BLaER1 (cell line): ENCODE results near the gene RNF227.

ENCODE experiments used
- H3K27ac ChIP-seq: shearing (Covaris generic); formaldehyde crosslinking; 2 replicates; pipeline ENCODE4 v1.8.1; 2022
- H3K27me3 ChIP-seq: shearing (Covaris generic); formaldehyde crosslinking; 2 replicates; pipeline ENCODE4 v1.8.1; 2022
- H3K36me3 ChIP-seq: shearing (Covaris generic); formaldehyde crosslinking; 2 replicates; pipeline ENCODE4 v1.8.1; 2022
- H3K4me1 ChIP-seq: shearing (Covaris generic); formaldehyde crosslinking; 2 replicates; pipeline ENCODE4 v1.8.1; 2022
- H3K4me2 ChIP-seq: shearing (Covaris generic); formaldehyde crosslinking; 2 replicates; pipeline ENCODE4 v1.8.1; 2022
- H3K4me3 ChIP-seq: shearing (Covaris generic); formaldehyde crosslinking; 2 replicates; pipeline ENCODE4 v1.8.1; 2022
- H3K9ac ChIP-seq: shearing (Covaris generic); formaldehyde crosslinking; 2 replicates; pipeline ENCODE4 v1.8.1; 2022
- H3K9me3 ChIP-seq: shearing (Covaris generic); formaldehyde crosslinking; 2 replicates; pipeline ENCODE4 v1.8.1; 2022
- H4K20me1 ChIP-seq: shearing (Covaris generic); formaldehyde crosslinking; 2 replicates; pipeline ENCODE4 v1.8.1; 2022
- Cebpa-rat ChIP-seq: shearing (Covaris generic); IDR thresholded peaks from 2 replicates; pipeline ENCODE4 v1.8.1; 2022

Gene RNF227

DNA sequence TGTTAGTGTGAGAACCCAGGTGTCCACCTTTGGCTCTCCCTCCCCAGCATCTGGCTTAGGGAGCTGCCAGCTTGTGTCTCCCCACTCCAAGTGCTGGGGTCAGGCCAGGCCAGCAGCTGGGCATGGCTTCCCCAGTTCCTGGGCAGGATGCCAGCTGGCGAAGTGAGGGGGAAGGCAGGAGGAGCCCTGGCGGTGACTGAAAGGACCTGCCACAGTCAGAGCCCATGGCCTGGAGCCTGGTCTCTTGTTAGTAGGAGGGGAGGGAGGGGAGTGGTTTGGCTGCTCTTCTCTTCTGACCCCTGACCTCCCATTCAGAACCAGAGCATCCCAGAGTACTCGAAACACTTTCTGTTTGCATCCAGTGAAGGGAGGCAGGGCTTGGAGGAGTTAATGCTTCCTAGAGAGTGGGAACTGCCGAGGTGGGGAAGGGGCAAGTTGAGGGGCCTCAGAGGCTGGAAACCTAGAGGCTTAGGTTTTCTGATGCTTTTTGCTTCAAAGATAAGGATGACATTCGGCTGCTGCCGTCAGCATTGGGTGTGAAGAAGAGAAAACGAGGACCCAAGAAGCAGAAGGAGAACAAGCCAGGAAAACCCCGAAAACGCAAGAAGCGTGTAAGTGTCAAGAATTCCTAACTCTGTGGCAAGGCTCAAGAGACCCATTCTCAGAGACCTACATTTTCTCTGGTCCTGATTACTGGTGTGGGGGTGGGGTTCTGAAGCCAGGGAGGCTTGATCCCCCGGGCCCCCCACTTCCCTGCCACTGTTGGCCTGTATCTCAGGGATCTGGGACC lies 26.7 kb downstream of the RNF227 start:
- Histone ChIP-seq H3K9me3 (no peaks in the 10 kb centered on the region), H4K20me1 (peaks cover 49% of the 10 kb centered on the region), H3K4me1 (peaks cover 26% of the 10 kb centered on the region), H3K27ac (peak overlapping the region; percentile 89), H3K4me2 (peak overlapping the region; percentile 96), H3K27me3 (no peaks in the 10 kb centered on the region), H3K9ac (peak overlapping the region; percentile 85), H3K36me3 (peaks cover 51% of the 10 kb centered on the region), H3K4me3 (peak overlapping the region; percentile 92)
- no peak for TF ChIP-seq Cebpa-rat

DNA sequence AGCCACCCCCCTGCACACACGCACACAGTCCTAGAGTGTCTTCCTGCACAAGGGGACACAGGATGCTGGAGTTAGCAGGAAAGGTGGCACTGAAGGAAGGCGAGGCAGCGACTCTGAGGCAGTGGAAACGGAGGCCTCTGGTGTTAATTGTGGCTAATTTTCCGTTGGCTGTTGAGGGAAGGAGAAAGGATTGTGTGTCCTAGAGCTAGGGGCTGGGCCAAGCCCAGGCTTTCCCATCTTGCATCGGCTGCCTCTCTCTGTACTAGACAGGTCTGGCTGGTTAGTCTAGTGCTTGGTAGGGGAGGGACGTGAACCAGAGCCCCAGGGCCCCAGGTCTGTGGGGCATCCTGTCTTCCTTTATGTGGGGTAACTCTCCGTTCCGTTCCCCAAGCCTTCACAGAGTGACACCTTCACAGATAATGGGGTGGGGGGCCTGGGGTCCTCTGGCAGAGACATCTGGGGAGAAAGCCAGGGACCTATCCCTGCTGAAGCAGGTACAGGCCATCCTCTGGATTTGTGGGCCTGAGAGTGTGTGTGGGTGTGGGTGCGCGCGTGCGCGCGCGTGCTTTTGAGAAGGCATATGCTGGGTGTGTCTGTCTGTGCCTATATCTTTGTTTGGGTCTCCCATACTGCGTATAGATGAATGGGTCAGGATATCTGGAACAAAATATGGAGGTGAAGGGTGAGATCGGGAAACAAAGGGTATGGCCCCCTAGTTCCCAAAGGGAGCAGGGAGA lies 27.7 kb downstream of the RNF227 start, which contains the start of gene CHD3:
CHD3 (plus strand) TSS at position 606 of the 737 bp plus-strand sequence. CDS start 212 bp downstream, outside the sequence.
- Histone ChIP-seq H3K27me3 (no peaks in the 10 kb centered on the region), H3K36me3 (peaks cover 41% of the 10 kb centered on the region), H3K4me1 (peaks cover 35% of the 10 kb centered on the region), H3K27ac (peak within 1 kb of the TSS; percentile 89), H3K4me2 (peak within 1 kb of the TSS; percentile 96), H3K9ac (peak within 1 kb of the TSS; percentile 85), H4K20me1 (peaks cover 44% of the 10 kb centered on the region), H3K9me3 (no peaks in the 10 kb centered on the region), H3K4me3 (peak within 1 kb of the TSS; percentile 92)
- TF ChIP-seq Cebpa-rat: no peak

DNA sequence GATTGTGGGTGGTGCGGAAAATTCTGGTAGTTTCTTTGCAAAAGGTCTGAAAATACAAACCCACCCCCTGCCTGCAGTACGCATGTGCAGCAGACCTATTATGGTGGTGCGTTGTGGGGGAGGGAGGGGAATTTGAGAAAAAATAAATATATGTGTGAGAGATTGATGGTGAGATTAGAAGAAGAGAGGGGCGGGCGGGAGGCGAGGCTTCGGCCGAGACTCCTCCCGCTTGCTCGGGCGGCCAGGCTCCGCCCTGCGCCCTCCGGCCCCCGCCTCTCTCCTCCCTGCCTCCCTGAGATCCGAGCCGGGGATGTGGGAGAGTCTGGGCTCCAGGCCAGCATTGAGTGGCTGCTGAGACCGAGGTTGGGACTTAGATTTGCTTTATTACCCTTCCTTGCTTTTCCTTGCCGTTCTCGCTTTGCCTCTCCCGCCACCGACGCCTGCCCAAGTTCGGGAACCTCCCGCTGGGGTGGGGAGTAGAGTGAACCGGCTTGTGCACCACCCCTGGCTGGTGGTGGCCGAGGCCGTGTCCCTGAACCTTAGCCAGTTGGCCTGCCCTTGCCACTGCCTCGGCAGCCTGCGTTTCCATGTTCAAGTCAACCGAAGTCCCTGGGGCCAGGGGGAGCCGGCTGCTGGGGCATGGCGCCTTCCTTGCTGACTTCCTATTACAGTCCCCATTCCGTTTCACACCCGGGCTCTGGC lies 28.5 kb downstream of the RNF227 start:
- no peaks in the 10 kb centered on the region for H3K9me3 ChIP-seq
- H3K36me3 ChIP-seq: peaks cover 36% of the 10 kb centered on the region
- TF ChIP-seq Cebpa-rat: no peak
- H3K27ac ChIP-seq: peak overlapping the region; percentile 98
- peak overlapping the region; percentile 98 for H3K9ac ChIP-seq
- H3K4me1 ChIP-seq: peaks cover 42% of the 10 kb centered on the region
- peaks cover 44% of the 10 kb centered on the region for H4K20me1 ChIP-seq
- peak overlapping the region; percentile 96 for H3K4me2 ChIP-seq
- peak overlapping the region; percentile 92 for H3K4me3 ChIP-seq
- no peaks in the 10 kb centered on the region for H3K27me3 ChIP-seq

DNA sequence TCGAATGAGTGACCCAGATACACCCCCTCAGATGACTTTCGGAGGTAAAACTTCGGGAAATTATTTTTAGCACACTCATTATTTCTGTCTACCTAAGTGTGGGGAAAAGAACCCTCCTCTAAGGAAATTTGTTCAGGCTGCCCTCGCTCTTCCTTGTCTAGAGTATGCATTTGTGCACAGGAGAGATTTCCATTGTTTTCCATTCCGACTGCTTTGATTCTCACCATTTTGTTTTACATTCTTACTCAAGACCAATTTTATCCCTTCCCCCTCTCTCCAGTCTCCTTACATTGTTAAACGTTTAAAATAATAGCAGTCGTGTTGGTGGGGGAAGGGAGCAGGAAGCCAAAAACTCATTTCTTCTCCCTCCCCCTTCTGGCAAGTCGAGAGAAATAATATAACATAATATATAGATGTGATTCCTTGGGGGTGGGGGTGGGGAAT lies 29.0 kb downstream of the RNF227 start:
- Histone ChIP-seq H3K36me3 (peaks cover 36% of the 10 kb centered on the region), H3K4me1 (peaks cover 48% of the 10 kb centered on the region), H4K20me1 (peaks cover 43% of the 10 kb centered on the region), H3K27me3 (no peaks in the 10 kb centered on the region), H3K9me3 (no peaks in the 10 kb centered on the region), H3K4me2 (peak overlapping the region; percentile 96), H3K27ac (peak overlapping the region; percentile 98), H3K9ac (peak overlapping the region; percentile 98), H3K4me3 (peak overlapping the region; percentile 92)
- no peak for TF ChIP-seq Cebpa-rat

DNA sequence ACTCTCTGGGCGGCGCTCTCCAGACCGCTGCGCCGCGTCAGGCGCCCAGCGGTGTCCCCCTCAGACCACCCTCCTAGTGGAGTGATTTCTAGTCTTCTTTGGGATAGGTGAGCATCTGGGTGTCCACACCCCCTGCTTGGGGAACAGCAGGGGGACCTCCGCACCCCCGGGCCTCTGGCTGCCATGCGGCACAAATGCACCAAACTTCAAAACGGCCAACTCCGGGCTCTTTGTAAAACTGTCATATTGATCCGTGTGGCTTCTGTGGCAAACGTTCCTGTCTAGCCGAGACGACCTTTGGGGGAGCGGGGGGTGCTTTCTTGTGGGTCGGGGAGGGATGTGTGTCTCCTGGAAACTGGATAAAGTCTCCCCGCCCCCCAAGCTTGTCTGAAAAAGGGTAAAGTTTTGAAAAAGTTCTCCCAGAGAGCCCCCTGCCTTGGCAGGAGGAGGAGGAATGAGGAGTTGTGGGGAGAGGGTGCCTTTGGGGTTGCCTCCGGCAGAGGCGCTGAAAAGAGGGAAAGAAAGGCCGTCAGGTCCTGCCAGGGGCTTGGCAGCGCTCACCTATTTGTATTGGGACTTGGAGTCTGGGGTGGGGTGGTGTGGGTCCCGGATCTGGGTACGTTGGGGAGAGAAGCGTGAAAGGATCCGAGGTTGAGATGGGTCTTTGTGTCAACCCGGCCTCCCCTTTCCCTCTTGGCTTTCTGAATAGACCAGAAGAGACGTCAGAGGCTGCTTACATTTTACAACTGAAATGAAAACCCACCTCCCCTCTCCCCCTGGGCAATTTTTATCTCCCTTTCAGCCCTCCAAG lies 29.7 kb downstream of the RNF227 start:
- peaks cover 36% of the 10 kb centered on the region for H3K36me3 ChIP-seq
- no peaks in the 10 kb centered on the region for H3K27me3 ChIP-seq

DNA sequence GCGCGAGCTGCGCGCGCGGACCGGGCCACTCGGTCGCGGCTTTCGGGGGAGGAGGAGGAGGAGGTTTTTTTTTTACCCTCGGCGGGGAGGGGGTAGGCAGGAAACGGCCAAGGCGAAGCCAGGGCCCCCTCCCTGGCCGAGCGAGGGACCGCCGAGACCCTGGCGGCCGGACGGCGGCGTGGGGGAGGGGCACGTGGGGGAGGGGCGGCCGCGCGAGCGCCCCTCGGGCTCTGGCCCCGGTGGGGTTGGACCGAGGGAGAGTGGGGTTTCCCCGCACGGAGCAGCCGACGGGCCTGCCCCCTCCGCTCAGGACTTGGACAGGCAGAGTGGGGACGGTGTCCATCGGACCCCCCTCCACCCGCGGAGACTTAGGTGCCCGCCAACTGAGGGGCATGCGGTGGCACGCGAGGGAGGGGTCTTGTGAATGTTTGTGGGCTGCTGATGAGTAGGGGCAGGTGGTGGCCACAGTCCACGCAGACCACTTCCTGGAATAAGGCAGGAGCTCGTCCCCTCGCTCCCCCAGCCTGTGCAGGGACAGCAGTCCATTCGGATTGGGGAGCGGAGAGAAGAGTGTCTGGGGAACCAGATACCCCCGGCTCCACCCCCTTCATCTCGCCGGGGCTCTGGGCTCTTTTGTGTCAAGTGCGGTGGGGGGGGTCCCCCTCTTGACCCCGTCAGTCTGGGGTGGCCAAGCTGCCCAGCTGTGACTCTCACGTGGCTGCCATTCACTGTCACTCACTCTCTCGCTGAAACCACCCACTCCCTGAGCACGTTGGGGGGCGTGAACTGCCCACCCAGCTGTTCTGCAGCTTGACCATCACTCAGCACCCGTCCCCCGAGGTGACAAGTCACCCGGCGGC lies 30.5 kb downstream of the RNF227 start:
- peak overlapping the region; percentile 98 for H3K9ac ChIP-seq
- H3K4me1 ChIP-seq: peaks cover 62% of the 10 kb centered on the region
- H3K4me2 ChIP-seq: peak overlapping the region; percentile 96
- peak overlapping the region; percentile 92 for H3K4me3 ChIP-seq
- no peaks in the 10 kb centered on the region for H3K27me3 ChIP-seq
- no peak for TF ChIP-seq Cebpa-rat
- H4K20me1 ChIP-seq: peaks cover 28% of the 10 kb centered on the region
- peak overlapping the region; percentile 98 for H3K27ac ChIP-seq
- H3K9me3 ChIP-seq: no peaks in the 10 kb centered on the region
- H3K36me3 ChIP-seq: peaks cover 34% of the 10 kb centered on the region

More for the DNA sequence above, 29.7 kb downstream of the RNF227 start:
- Histone ChIP-seq H3K4me1 (peaks cover 54% of the 10 kb centered on the region), H3K9ac (peak overlapping the region; percentile 98), H4K20me1 (peaks cover 37% of the 10 kb centered on the region), H3K4me3 (peak overlapping the region; percentile 92), H3K4me2 (peak overlapping the region; percentile 96), H3K27ac (peak overlapping the region; percentile 98), H3K9me3 (no peaks in the 10 kb centered on the region)
- no peak for TF ChIP-seq Cebpa-rat

DNA sequence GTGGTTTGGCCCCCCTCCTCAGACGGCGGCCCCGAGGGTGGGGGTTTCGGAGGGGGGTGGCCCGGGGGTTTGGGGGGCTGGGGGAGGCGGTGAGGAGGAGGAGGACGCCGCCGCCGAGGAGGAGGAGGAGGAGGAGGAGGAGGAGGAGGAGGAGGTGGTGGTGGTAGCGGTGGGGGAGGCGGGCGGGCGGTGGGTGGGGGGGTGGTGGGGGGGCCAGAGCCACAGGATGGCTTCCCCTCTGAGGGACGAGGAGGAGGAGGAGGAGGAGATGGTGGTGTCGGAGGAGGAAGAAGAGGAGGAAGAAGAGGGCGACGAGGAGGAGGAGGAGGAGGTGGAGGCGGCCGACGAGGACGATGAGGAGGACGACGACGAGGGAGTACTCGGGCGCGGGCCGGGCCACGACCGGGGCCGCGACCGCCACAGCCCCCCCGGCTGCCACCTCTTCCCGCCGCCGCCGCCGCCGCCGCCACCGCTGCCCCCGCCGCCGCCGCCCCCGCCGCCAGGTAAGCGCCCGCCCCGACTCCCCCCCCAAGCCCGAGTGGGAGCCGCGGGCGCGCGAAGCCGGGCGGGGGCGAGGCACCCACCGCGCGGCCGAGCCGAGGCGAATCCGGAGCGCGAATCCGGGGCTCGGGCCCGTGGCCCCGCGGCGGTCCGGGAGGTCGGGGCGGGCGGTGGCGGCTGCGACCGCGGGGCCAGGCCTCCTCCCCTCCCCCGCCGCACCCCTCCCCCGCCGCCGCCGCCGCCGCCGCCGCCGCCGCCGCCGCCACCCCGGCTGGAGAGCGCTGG lies 31.3 kb downstream of the RNF227 start:
- Histone ChIP-seq H3K36me3 (peaks cover 34% of the 10 kb centered on the region), H3K27ac (peak overlapping the region; percentile 98), H3K9ac (peak overlapping the region; percentile 98), H3K4me3 (peak overlapping the region; percentile 92), H3K4me1 (peaks cover 63% of the 10 kb centered on the region), H3K27me3 (no peaks in the 10 kb centered on the region), H3K4me2 (peak overlapping the region; percentile 96; the same call in 1 of the 2 replicates), H3K9me3 (no peaks in the 10 kb centered on the region), H4K20me1 (peaks cover 20% of the 10 kb centered on the region)
- TF ChIP-seq Cebpa-rat: no peak
